Measurements from ENCODE around the gene NFIB. TPM values are rescaled to one million over a fixed set of nuclear protein-coding genes. Genes with fewer than 3 reads are reported as not detected.

Gene NFIB
- total RNA-seq, 1 experiment from 2014 or later: 3.6 TPM

DNA sequence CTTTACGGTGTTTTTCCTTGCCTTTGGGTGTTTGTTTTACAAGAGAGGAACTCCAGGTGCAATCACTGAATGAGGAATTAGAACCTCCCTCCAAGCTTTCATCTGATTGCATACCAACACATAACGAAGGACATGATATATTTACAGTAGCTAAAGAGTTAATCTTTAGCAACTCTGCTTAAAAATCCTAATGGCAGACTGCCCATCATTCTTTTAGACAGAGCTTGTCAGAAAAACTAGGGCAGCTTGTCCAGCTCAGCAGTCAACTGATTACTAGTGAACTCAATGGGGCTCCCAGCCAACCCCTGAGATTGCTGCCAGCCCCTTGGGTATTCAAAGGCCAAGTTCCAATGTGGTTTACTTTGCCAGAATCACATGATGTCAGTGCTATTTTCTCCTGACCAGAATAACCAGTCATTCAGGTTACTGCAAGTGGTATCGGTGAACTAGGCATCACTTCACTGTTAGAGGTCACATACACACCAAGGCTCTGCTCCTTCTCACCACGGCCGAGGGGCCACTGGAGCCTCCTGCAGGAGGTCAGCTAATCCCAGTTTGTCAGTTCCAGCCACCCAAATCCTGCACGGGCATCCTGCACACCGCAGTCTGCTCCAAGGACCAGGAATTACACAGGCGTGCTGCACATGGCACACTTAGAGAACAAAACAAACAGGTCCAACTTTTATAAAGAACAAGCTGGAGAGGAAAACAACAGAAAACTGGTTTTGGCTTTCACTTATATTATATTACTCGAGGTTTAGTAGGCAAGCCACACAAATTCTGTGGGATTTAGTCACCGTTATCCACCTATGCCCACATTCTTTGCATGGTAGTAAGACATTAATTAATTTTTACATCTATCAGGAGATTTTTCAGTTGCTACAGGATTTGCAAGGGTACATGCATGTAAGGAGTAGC, 62.5 kb downstream of the NFIB start:
- Histone ChIP-seq H4K20me1 (ENCODE audit: insufficient read depth, low read depth, low read length) (peaks cover 3% of the 10 kb centered on the region; the same call in 1 of the 2 replicates), H3K27me3 (ENCODE audit: low read length) (no peaks in the 10 kb centered on the region), H3K4me1 (ENCODE audit: low read length) (peaks cover 16% of the 10 kb centered on the region), H3K4me3 (ENCODE audit: low read length) (no peak overlapping the region), H3K9ac (ENCODE audit: low read length) (no peak overlapping the region), H3K9me2 (replicated peaks; ENCODE audit: insufficient read depth, low read length) (no peaks in the 10 kb centered on the region), H3K9me3 (ENCODE audit: low read length) (no peaks in the 10 kb centered on the region), H3K4me2 (ENCODE audit: low read depth, low read length, poor library complexity, severe bottlenecking) (no peak overlapping the region), H3K27ac (ENCODE audit: low read length) (no peak overlapping the region), H3K79me2 (ENCODE audit: low read length) (no peaks in the 10 kb centered on the region), H3K36me3 (ENCODE audit: insufficient read depth, low read length) (no peaks in the 10 kb centered on the region), H2AFZ (ENCODE audit: low read length) (no peak overlapping the region)
- no peak for DNase-seq

DNA sequence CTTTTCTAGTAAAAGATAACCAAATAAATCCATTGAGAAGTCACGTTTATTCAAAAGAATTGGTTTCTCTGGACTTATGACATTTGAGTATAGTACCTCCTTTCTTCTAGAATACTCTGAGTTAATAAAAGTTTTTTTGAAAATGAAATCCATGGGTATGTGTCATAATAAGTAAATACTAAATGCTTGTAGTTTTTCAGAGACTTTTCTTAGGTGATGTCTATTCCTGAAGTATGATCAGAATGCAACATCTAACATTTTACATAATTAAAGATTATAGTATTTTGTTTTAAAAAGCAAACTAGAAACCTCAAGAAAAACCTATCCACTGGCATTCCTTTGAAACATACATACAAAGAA, 63.2 kb downstream of the NFIB start:
- Histone ChIP-seq H3K4me1 (ENCODE audit: low read length) (peaks cover 16% of the 10 kb centered on the region), H3K27me3 (ENCODE audit: low read length) (no peaks in the 10 kb centered on the region), H3K27ac (ENCODE audit: low read length) (no peak overlapping the region), H3K36me3 (ENCODE audit: insufficient read depth, low read length) (no peaks in the 10 kb centered on the region), H3K79me2 (ENCODE audit: low read length) (no peaks in the 10 kb centered on the region), H2AFZ (ENCODE audit: low read length) (no peak overlapping the region), H3K4me3 (ENCODE audit: low read length) (no peak overlapping the region), H3K9me3 (ENCODE audit: low read length) (no peaks in the 10 kb centered on the region), H3K4me2 (ENCODE audit: low read depth, low read length, poor library complexity, severe bottlenecking) (no peak overlapping the region), H4K20me1 (ENCODE audit: insufficient read depth, low read depth, low read length) (peaks cover 3% of the 10 kb centered on the region; the same call in 1 of the 2 replicates), H3K9ac (ENCODE audit: low read length) (no peak overlapping the region), H3K9me2 (replicated peaks; ENCODE audit: insufficient read depth, low read length) (no peaks in the 10 kb centered on the region)
- DNase-seq: no peak

DNA sequence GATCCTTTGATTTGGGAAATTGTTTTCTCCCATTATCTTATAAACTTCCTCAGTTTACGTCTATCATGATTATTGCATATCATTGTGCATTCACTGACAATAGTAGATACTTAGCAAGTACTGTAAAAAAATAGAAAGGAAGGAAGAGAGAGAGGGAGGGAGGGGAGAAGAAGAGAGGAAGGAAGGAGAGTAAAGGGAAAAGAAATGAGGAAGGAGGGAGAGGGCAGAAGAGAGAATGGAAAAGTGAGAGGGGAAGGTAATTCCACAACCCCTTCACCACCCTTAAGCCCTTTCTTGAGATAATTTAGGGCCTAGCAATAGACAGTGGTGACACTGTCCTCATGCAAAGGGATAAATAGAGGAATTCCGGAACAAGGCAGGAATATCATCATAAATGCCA, 64.4 kb downstream of the NFIB start:
- DNase-seq: no peak
- Histone ChIP-seq H3K4me2 (ENCODE audit: low read depth, low read length, poor library complexity, severe bottlenecking) (no peak overlapping the region), H3K36me3 (ENCODE audit: insufficient read depth, low read length) (no peaks in the 10 kb centered on the region), H3K27ac (ENCODE audit: low read length) (no peak overlapping the region), H3K9me2 (replicated peaks; ENCODE audit: insufficient read depth, low read length) (no peaks in the 10 kb centered on the region), H3K9me3 (ENCODE audit: low read length) (no peaks in the 10 kb centered on the region), H3K4me3 (ENCODE audit: low read length) (no peak overlapping the region), H2AFZ (ENCODE audit: low read length) (no peak overlapping the region), H4K20me1 (ENCODE audit: insufficient read depth, low read depth, low read length) (peaks cover 3% of the 10 kb centered on the region; the same call in 1 of the 2 replicates), H3K9ac (ENCODE audit: low read length) (no peak overlapping the region), H3K27me3 (ENCODE audit: low read length) (no peaks in the 10 kb centered on the region), H3K79me2 (ENCODE audit: low read length) (no peaks in the 10 kb centered on the region), H3K4me1 (ENCODE audit: low read length) (peaks cover 16% of the 10 kb centered on the region)

DNA sequence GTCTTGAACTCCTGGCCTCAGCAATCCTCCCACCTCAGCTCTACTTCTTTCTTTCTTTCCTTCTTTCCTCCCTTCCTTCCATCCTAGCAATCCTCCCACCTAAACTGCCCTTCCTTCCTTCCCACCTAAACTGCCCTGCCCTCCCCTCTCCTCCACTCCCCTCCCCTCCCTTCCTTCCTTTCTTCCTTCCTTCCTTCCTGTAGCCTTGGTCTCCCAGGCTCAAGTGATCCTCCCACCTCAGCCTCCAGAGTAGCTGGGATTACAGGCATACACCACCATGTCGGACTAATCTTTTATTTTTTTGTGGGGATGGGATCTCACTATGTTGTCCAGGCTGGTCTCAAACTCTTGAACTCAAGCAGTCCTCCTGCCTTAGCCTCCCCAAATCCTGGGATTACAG, 65.8 kb downstream of the NFIB start:
- Histone ChIP-seq H3K4me3 (ENCODE audit: low read length) (no peak overlapping the region), H3K36me3 (ENCODE audit: insufficient read depth, low read length) (no peaks in the 10 kb centered on the region), H3K9me3 (ENCODE audit: low read length) (no peaks in the 10 kb centered on the region), H3K9ac (ENCODE audit: low read length) (no peak overlapping the region), H3K9me2 (replicated peaks; ENCODE audit: insufficient read depth, low read length) (no peaks in the 10 kb centered on the region), H2AFZ (ENCODE audit: low read length) (no peak overlapping the region), H3K79me2 (ENCODE audit: low read length) (no peaks in the 10 kb centered on the region), H4K20me1 (ENCODE audit: insufficient read depth, low read depth, low read length) (peaks cover 1% of the 10 kb centered on the region; the same call in 1 of the 2 replicates), H3K27ac (ENCODE audit: low read length) (no peak overlapping the region), H3K4me1 (ENCODE audit: low read length) (peaks cover 16% of the 10 kb centered on the region), H3K4me2 (ENCODE audit: low read depth, low read length, poor library complexity, severe bottlenecking) (no peak overlapping the region), H3K27me3 (ENCODE audit: low read length) (no peaks in the 10 kb centered on the region)
- no peak for DNase-seq

DNA sequence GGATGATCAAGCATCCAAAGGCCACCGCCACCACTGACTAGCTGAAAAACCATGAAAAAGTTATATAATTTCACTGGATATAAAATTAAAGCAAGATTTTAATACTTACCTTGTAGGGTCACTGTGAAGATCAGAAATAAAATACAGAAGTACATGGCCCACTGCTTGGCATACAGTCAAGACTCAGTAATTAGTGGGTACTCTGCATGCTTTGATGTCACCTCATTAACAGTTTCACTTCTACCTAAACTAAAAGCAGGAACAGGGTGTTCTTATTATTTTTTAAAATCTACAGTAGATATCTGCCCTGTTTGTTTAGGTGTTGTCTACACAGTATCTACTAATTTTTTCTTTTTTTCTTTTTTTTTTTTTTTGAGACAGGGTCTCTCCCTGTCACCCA, 66.4 kb downstream of the NFIB start:
- Histone ChIP-seq H3K36me3 (ENCODE audit: insufficient read depth, low read length) (no peaks in the 10 kb centered on the region), H3K9me3 (ENCODE audit: low read length) (no peaks in the 10 kb centered on the region), H3K9me2 (replicated peaks; ENCODE audit: insufficient read depth, low read length) (no peaks in the 10 kb centered on the region), H4K20me1 (ENCODE audit: insufficient read depth, low read depth, low read length) (no peaks in the 10 kb centered on the region), H2AFZ (ENCODE audit: low read length) (no peak overlapping the region), H3K9ac (ENCODE audit: low read length) (no peak overlapping the region), H3K4me1 (ENCODE audit: low read length) (peaks cover 16% of the 10 kb centered on the region), H3K4me2 (ENCODE audit: low read depth, low read length, poor library complexity, severe bottlenecking) (no peak overlapping the region), H3K79me2 (ENCODE audit: low read length) (no peaks in the 10 kb centered on the region), H3K27ac (ENCODE audit: low read length) (no peak overlapping the region), H3K27me3 (ENCODE audit: low read length) (no peaks in the 10 kb centered on the region), H3K4me3 (ENCODE audit: low read length) (no peak overlapping the region)
- peak; percentile 65 for DNase-seq

DNA sequence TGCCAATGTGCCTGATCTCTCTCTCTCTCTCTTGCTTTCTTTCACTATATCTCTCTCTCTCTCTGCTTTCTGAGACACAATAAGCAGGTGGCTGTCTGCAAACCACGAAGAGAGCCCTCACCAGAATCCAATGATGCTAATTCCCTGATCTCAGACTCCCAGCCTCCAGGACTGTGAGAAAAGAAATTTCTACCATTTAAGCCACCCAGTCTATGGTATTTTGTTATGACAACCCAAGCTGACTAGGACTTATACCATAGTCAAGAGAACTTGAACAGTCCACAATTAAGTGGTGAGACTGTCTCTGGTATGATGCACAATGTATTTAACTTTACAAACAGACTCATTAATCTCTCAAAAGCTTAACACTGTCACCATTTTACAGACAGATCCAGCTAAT, 67.0 kb downstream of the NFIB start:
- H3K36me3 ChIP-seq (ENCODE audit: insufficient read depth, low read length): no peaks in the 10 kb centered on the region
- H3K9ac ChIP-seq (ENCODE audit: low read length): no peak overlapping the region
- no peaks in the 10 kb centered on the region for H4K20me1 ChIP-seq (ENCODE audit: insufficient read depth, low read depth, low read length)
- H3K9me3 ChIP-seq (ENCODE audit: low read length): no peaks in the 10 kb centered on the region
- no peaks in the 10 kb centered on the region for H3K9me2 ChIP-seq (replicated peaks; ENCODE audit: insufficient read depth, low read length)
- no peak overlapping the region for H3K27ac ChIP-seq (ENCODE audit: low read length)
- H3K4me3 ChIP-seq (ENCODE audit: low read length): no peak overlapping the region
- H3K4me2 ChIP-seq (ENCODE audit: low read depth, low read length, poor library complexity, severe bottlenecking): no peak overlapping the region
- no peaks in the 10 kb centered on the region for H3K27me3 ChIP-seq (ENCODE audit: low read length)
- H3K79me2 ChIP-seq (ENCODE audit: low read length): no peaks in the 10 kb centered on the region
- peaks cover 16% of the 10 kb centered on the region for H3K4me1 ChIP-seq (ENCODE audit: low read length)
- no peak for DNase-seq
- H2AFZ ChIP-seq (ENCODE audit: low read length): no peak overlapping the region

DNA sequence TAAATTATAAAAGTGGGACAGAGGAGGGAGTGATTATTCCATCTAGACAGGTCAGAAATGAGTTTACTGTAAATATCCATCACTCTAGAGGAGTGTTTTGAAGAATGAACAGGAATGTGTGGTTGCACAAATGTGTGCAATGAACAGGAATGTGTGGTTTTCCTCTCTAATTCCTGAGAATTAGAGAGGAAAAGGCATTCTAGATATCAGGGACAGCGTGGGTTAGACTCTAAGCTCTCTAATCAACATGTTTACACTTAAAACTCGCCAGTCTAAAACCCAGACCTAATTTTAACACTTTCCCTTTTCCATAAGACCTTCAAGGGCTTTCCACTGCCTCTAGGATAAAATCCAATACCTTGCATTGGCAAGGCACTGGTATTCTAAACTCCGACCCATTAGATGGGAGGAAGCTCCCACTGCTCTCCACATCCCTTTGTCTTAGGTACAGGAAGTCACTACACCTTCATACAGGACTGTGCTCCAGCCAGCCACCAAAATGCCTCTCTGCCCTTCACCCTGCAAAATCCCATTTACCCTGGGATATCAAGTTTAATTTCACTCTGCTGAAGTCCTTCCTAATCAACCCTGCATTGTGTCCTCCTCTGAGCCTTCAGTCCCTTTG, 67.9 kb downstream of the NFIB start:
- no peak overlapping the region for H3K4me2 ChIP-seq (ENCODE audit: low read depth, low read length, poor library complexity, severe bottlenecking)
- H3K36me3 ChIP-seq (ENCODE audit: insufficient read depth, low read length): no peaks in the 10 kb centered on the region
- no peaks in the 10 kb centered on the region for H3K27me3 ChIP-seq (ENCODE audit: low read length)
- no peak overlapping the region for H3K27ac ChIP-seq (ENCODE audit: low read length)
- no peaks in the 10 kb centered on the region for H3K79me2 ChIP-seq (ENCODE audit: low read length)
- no peaks in the 10 kb centered on the region for H3K9me3 ChIP-seq (ENCODE audit: low read length)
- no peak for DNase-seq
- H2AFZ ChIP-seq (ENCODE audit: low read length): no peak overlapping the region
- H3K9ac ChIP-seq (ENCODE audit: low read length): no peak overlapping the region
- H3K4me1 ChIP-seq (ENCODE audit: low read length): peaks cover 16% of the 10 kb centered on the region
- no peaks in the 10 kb centered on the region for H4K20me1 ChIP-seq (ENCODE audit: insufficient read depth, low read depth, low read length)
- no peaks in the 10 kb centered on the region for H3K9me2 ChIP-seq (replicated peaks; ENCODE audit: insufficient read depth, low read length)
- H3K4me3 ChIP-seq (ENCODE audit: low read length): no peak overlapping the region

DNA sequence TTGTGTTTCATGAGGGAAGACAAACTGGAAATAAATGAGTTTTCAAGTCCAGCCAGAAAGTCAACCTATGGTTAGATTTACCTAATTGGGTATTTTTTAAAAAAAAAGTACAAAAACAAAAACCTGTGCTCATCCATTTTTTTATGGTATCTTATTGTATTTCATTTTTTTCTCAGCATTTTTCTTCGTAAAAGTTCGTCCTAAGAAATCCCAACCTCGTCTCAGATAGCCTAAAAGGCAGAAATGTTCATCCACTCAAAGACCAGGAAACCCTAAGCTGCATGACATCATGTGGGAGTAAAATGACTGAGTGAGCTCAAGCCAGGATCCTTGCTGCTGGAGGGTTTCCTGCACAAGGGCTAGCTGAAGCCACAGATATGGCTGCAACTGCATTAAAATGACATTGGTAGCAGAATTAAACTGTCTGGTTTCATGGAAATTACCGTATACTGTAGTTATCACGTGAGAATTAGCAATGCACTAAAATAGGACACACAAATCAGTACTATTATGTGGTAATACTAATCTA, 70.4 kb downstream of the NFIB start:
- Histone ChIP-seq H3K9me2 (replicated peaks; ENCODE audit: insufficient read depth, low read length) (no peaks in the 10 kb centered on the region), H4K20me1 (ENCODE audit: insufficient read depth, low read depth, low read length) (no peaks in the 10 kb centered on the region), H3K4me3 (ENCODE audit: low read length) (no peak overlapping the region), H2AFZ (ENCODE audit: low read length) (no peak overlapping the region), H3K79me2 (ENCODE audit: low read length) (no peaks in the 10 kb centered on the region), H3K27me3 (ENCODE audit: low read length) (no peaks in the 10 kb centered on the region), H3K36me3 (ENCODE audit: insufficient read depth, low read length) (no peaks in the 10 kb centered on the region), H3K27ac (ENCODE audit: low read length) (no peak overlapping the region), H3K4me2 (ENCODE audit: low read depth, low read length, poor library complexity, severe bottlenecking) (no peak overlapping the region), H3K4me1 (ENCODE audit: low read length) (peaks cover 9% of the 10 kb centered on the region), H3K9ac (ENCODE audit: low read length) (no peak overlapping the region), H3K9me3 (ENCODE audit: low read length) (no peaks in the 10 kb centered on the region)
- no peak for DNase-seq
